Left ventricle myocardium superior (tissue), 1 donor: Measurements from ENCODE around the gene POLR1A. TPM values are rescaled to one million over a fixed set of nuclear protein-coding genes. Genes with fewer than 3 reads are reported as not detected.

ENCODE experiments used
- ATAC-seq: fragments of 200-7000 bp; cut with Tn5 transposase; one replicate; pipeline ENCODE4 v1.9.1; 2020; ENCODE audit warnings: mild to moderate bottlenecking, moderate library complexity
- DNase-seq: peaks from one replicate; pipeline ENCODE4 v3.0.0-alpha.2; 2020
- intact Hi-C: fragments of 100-400 bp; cut with micrococcal nuclease; formaldehyde crosslinking; loops from one replicate; pipeline ENCODE4 v1.11.0; 2022
- long read RNA-seq: library from polyadenylated mRNA; unstranded; transcript quantifications from one replicate; pipeline ENCODE4 v2.0.0, GENCODE V29; 2021
- total RNA-seq: library from RNA; stranded (reverse); fragmentation: NEBNext Ultra II Directional; extraction: Animal tissue kit (Norgen Biotek cat#: 25700); gene quantifications from one replicate; pipeline ENCODE4 v1.2.1, GENCODE V29; 2021
- donor health status: DM: no; HTN: yes; CAD: no; lungs with severe emphysema.

Gene POLR1A
- 15.4 TPM for total RNA-seq
- long read RNA-seq, partial matches to known transcripts: 3 of 7 reads
- long read RNA-seq, other reads (novel, unspliced or antisense): 4 of 7 reads

- ATAC-seq (peak; percentile 96), DNase-seq (peak; percentile 90)
- intact Hi-C loops: loop anchor here (10.0 kb wide), 1 partner anchor 339 kb away; the partner anchor contains the start of gene KDM3A
Observed at GRCh38 chr2:86105252-86105968, at the start of gene POLR1A. Gene POLR1A (minus strand): TSS chr2:86105886. CDS start chr2:86105776, 110 bp downstream.

GRCh38 chr2:86150502-86150901 lies 44.8 kb upstream of the POLR1A start:
- intact Hi-C loops: no loop called here
- ATAC-seq: no peak
- DNase-seq: no peak

GRCh38 chr2:86147793-86148192 lies 42.1 kb upstream of the POLR1A start:
- intact Hi-C loops: no loop called here
- DNase-seq (no peak), ATAC-seq (no peak)

- intact Hi-C loops: no loop called here
- no peak for DNase-seq
- ATAC-seq: no peak
Observed at GRCh38 chr2:86143926-86144685, 38.4 kb upstream of the POLR1A start.

- intact Hi-C loops: no loop called here
- no peak for ATAC-seq
- no peak for DNase-seq
Observed at GRCh38 chr2:86143307-86143706, 37.6 kb upstream of the POLR1A start.

GRCh38 chr2:86142436-86143257 lies 37.0 kb upstream of the POLR1A start:
- intact Hi-C loops: no loop called here
- ATAC-seq (no peak), DNase-seq (no peak)

- intact Hi-C loops: no loop called here
- DNase-seq (no peak), ATAC-seq (peak; percentile 54)
Observed at GRCh38 chr2:86140969-86141392, 35.3 kb upstream of the POLR1A start.

DNA sequence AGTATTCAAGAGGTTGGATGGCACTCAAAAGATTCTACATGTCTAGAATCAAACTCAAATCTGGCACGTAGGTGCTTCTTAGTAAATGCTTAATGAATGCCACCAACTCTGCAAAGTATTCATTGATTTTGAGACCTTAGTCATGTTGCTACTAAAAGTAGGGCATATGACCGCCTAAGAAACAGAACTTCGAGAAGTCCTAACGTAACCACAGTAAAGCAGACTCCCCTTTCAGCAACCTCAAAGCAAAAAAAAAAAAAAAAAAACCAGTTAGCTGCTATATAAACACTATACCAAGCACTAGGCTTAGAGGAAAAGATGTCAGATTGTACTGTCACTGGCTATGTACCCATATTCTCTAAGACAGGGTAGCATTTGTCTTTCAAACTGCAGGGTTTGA lies 34.3 kb upstream of the POLR1A start:
- intact Hi-C loops: no loop called here
- ATAC-seq: no peak
- DNase-seq: no peak

- intact Hi-C loops: no loop called here
- no peak for ATAC-seq
- no peak for DNase-seq
Observed at GRCh38 chr2:86138736-86139625, 33.3 kb upstream of the POLR1A start.

DNA sequence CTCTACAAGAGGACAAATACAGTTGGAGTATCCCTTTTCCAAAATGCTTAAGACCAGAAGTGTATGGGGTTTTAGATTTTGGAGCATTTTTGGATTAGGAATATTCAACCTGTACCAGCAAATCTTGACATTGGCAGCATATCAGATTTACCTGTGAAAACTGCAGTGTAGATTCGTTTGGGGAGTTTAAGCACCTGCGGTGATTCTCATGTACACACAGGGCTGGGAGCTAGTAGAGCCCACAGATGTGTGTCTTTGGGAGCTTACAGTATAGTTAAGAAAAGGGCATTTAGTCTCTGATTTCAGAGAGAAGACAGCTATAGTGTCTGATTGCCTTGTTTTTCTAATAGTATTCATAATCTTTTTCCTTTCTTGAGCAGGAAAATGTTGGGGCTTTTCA lies 30.5 kb upstream of the POLR1A start:
- ATAC-seq (no peak), DNase-seq (no peak)
- intact Hi-C loops: no loop called here

DNA sequence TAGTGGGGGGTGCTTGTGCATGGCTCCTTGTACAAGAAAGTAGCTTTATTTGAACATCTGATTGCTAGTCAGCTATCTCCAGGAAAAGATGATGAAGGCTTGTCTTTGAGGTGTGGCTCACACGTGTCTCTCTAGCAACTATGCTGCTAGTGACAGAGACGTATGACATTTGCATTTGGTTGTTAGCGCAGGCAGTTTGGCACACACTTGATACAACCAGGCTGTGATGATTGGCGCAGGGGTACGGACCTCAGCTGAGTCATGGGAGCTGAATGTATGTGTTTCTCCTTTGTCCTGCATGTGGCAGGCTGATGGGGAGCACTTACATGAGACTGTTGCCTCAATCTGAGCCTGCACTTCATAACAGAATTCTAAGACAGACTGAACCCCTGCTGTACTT lies 30.0 kb upstream of the POLR1A start:
- no peak for DNase-seq
- no peak for ATAC-seq
- intact Hi-C loops: no loop called here

DNA sequence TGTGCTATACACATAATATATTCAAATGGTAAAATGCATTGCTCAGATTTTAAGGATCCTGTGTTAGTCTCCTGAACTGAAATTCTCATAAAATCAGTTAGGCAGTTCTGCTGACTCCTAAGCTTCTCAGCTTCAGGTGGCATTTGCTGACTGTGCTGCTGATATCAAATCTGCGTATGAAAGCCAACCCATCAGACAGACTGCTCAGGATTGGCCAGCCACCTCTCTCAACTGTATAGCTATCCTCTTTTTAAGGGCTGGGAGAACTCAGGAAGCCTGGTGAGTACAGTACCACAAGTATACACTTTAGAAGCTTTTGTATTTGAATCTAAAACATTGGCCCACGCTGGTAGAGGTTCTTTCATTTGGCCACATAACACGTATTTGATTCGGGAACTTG lies 29.0 kb upstream of the POLR1A start:
- DNase-seq (no peak), ATAC-seq (no peak)
- intact Hi-C loops: no loop called here

- intact Hi-C loops: loop anchor here (10.0 kb wide), 1 partner anchor 50 kb away; no protein-coding TSS in a partner anchor
- DNase-seq (no peak), ATAC-seq (no peak)
Observed at GRCh38 chr2:86124683-86125082, 19.0 kb upstream of the POLR1A start.

DNA sequence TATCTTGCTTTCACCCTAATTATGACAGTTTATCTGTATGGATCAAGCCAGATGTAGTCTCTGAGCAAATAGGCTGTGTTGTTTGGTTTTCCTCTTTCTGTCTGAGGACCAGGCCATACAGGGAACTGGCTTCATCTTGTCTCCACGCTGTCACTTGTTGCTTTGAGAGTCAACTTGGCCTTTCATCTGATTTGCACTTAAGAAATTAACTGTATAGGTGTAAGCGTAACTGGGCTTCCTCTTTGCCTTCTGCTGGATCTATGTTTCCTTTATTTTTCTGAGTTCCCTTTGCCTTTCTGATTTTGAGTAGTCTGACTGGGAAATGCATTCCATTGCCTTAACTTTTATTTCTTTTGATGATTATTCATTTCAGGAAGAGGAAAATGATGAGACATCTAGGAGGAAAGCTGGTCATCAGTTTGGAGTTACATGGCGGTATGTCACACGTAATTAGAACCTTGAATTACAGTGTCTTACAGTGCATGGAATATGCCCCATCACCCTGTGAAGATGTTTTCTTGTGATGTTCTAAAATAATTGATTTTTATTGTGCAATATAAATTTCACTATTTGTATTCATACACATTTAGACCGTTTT lies 17.7 kb upstream of the POLR1A start:
- intact Hi-C loops: loop anchor here (10.0 kb wide), 1 partner anchor 51 kb away; no protein-coding TSS in a partner anchor
- DNase-seq: no peak
- no peak for ATAC-seq

DNA sequence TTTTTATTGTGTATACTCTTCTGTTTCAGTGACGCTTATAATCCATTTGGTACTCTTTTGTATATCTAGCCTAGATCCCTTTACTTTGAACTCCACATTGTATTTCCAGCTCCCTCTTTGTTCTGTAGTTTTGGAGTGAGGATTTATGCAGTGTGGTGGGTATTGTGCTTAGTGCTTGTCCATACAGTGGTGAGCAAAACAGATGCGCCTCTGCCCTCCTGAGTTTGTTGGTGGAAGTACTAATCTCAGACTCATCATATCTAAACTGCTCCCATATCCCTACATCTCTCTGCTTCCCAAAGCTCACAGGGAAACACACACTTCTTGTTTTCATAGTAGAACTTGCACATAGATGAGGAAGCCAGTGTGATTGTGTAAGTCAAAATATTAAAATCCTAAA lies 12.4 kb upstream of the POLR1A start:
- intact Hi-C loops: no loop called here
- DNase-seq: no peak
- ATAC-seq: no peak

DNA sequence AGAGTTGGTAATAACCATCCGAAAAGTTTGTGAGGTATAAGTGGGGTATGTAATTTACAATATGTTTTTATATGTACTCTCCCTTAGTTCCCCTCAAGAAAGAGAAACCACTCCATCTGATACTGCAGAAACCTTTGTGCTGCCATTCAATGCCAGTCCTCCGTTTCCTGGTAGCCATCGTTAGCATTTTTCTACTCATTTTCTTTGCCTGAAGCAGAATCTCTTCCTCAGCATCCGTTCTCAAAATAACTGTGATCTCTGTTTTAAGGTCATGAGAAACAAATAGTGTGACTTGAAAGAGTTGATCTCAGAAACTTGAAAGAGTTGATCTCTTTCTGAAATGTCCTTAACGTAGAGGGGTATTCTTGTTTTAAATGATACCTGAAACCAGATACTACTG lies 1.3 kb upstream of the POLR1A start:
- intact Hi-C loops: loop anchor here (10.0 kb wide), 1 partner anchor 338 kb away; the partner anchor contains the start of gene KDM3A
- DNase-seq: no peak
- no peak for ATAC-seq

DNA sequence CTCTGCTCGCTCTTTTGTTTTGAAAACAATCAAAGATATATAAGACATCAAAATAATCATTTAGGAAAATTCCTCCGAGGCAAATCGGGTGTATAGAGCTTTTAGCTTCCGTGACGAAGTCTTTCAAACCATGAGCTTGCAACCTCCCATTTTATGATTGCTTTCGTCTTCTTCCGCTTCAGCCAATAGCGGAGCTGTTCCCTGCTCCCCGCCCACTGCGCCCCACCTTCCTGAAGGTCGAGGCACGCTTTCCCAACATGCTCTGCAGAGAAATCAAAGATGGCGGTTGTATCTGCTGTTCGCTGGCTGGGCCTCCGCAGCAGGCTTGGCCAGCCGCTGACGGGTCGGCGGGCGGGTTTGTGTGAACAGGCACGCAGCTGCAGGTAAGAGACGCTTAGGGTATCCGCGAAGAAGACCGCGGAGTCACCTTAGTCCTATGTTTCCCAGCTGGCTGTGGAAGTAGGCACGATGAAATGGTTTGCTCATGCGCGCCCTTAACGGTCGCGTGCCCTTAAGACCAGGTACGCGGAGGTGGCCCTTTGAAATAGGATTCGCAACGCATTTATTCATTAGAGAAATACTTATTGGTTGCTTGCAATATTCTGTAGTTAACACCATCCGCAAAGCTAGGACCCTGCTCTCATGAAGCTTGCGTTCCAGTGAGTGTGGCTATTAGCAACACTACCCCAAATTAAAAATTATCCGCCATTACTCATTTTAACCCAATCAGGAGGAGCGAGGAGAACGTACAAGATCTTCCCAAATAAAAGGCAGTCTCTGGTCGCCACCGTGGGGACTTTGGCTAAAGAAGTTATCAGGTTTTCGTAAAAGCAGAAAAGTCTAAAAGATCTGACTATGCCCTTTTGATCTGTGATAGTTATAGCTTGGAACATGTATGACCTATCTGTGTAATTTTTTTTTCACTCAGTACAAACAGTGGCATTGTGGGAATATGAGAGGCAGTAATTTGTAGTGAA lies 571 bp upstream of the POLR1A start, which contains the start of gene PTCD3:
TSS of gene PTCD3 (plus strand) at position 267 of the 977 bp plus-strand sequence. CDS start at position 280, 13 bp downstream.
- intact Hi-C loops: loop anchor here (10.0 kb wide), 1 partner anchor 339 kb away; the partner anchor contains the start of gene KDM3A
- peak; percentile 97 for ATAC-seq
- peak; percentile 96 for DNase-seq
